Brain microvascular endothelial cell (primary cell): ENCODE results near the gene ABL2.

Experiments used
- DNase-seq: peaks from one replicate; pipeline ENCODE4 v3.0.0-alpha.2; 2020
- H3K27ac ChIP-seq: fragments of 250-450 bp; sonication (Bioruptor Pico); 2 replicates; pipeline ENCODE4 v1.5.1; 2020; ENCODE audit warnings: mild to moderate bottlenecking, moderate library complexity
- H3K27me3 ChIP-seq: fragments of 250-450 bp; sonication (Bioruptor Pico); replicated peaks from 2 replicates; pipeline ENCODE4 v1.5.1; 2020; ENCODE audit warnings: mild to moderate bottlenecking
- H3K36me3 ChIP-seq: fragments of 250-450 bp; sonication (Bioruptor Pico); replicated peaks from 2 replicates; pipeline ENCODE4 v1.5.1; 2020; ENCODE audit warnings: mild to moderate bottlenecking
- H3K4me3 ChIP-seq: 2 replicates; pipeline ENCODE4 v1.5.1; 2011; ENCODE audit warnings: low read depth, mild to moderate bottlenecking, control low read depth, low read length, moderate library complexity
- CTCF ChIP-seq: IDR thresholded peaks from 2 replicates; pipeline ENCODE4 v1.5.1; 2011; ENCODE audit warnings: low read depth, mild to moderate bottlenecking, moderate library complexity, low read length, control low read depth, inconsistent platforms; ENCODE audit errors: missing control alignments
- in situ Hi-C: cut with HindIII; loops from 2 replicates; pipeline ENCODE4 v1.10.0; 2017; ENCODE audit warnings: low sequenced_read_pairs, low pct_ligation_motif_present

Gene ABL2

GRCh38 chr1:179241530-179242097 is 12.1 kb upstream of the ABL2 start:
- no peaks in the 10 kb centered on the region for H3K27me3 ChIP-seq
- no peak for DNase-seq
- TF ChIP-seq CTCF, result no peak
- in situ Hi-C loops, result no loop called here
- no peak overlapping the region for H3K4me3 ChIP-seq
- H3K36me3 ChIP-seq, result no peaks in the 10 kb centered on the region
- no peak overlapping the region for H3K27ac ChIP-seq

DNA sequence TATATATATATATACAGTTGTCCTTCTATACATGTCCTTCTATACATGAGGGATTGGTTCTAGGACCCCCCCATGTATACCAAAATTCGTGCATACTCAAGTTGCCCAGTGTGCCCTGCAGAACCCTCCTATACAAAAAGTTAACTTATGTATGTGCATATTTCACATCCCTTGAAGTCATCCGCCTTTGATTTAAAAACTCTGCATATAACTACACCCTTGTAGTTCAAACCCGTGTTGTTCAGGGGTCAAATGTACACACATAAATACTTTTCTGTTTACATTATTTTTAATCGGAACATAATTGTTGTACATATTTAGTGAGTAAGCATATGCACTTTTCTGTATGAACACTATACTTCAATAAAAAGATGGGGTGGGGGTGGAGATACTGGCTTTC is 7.7 kb upstream of the ABL2 start:
- in situ Hi-C loops, result no loop called here
- no peak for TF ChIP-seq CTCF
- Histone ChIP-seq H3K4me3 (no peak overlapping the region), H3K27me3 (no peaks in the 10 kb centered on the region), H3K36me3 (no peaks in the 10 kb centered on the region), H3K27ac (no peak overlapping the region)
- no peak for DNase-seq

- in situ Hi-C loops, result no loop called here
- no peak for TF ChIP-seq CTCF
- no peak for DNase-seq
- Histone ChIP-seq H3K27ac (no peak overlapping the region), H3K4me3 (no peak overlapping the region), H3K36me3 (no peaks in the 10 kb centered on the region), H3K27me3 (no peaks in the 10 kb centered on the region)
Measured at GRCh38 chr1:179234863-179235262, 5.4 kb upstream of the ABL2 start.

DNA sequence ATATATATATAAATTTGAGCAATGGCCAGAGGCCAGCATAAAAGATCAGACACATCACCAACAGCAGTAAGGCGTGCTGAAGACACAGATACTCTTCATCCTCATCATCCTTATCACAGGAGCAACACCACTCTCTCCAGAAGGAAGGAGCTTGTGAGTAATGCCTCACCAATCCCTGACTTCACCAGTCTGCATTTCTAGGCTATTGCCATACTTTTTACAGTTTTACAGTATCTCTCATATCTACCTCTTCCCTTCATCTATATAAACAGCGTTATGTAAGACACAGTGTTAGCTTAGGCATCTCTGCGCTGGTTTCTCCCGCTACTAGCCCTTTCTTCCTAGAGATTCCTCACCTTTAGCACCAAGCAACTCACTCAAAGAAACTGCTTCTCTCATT is 2.4 kb upstream of the ABL2 start:
- H3K36me3 ChIP-seq, result no peaks in the 10 kb centered on the region
- H3K27me3 ChIP-seq, result no peaks in the 10 kb centered on the region
- in situ Hi-C loops, result no loop called here
- no peak for TF ChIP-seq CTCF
- DNase-seq, result peak; percentile 62
- H3K4me3 ChIP-seq, result no peak overlapping the region
- peak overlapping the region; percentile 3 for H3K27ac ChIP-seq

DNA sequence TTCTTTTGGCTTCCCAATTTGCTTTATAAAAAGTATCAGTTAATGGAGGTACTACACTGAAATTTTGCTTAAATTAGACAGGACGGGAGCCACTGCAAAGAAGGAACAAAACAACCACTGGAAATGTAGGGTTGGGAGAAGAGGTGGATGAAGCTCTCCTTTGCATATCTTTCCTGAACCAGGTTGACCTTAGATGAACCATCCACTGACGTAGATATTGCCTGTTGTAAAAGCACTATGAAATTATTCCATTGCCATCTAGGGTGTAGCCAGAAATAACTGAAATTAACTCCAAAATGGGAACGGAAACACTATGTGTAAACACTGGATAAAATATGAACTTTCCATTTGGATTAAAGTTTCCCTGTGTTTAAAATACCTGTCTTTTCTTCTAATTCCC is 1.2 kb upstream of the ABL2 start:
- Histone ChIP-seq H3K4me3 (no peak overlapping the region), H3K36me3 (no peaks in the 10 kb centered on the region), H3K27ac (peak overlapping the region; percentile 75), H3K27me3 (no peaks in the 10 kb centered on the region)
- no peak for DNase-seq
- in situ Hi-C loops, result no loop called here
- no peak for TF ChIP-seq CTCF

DNA sequence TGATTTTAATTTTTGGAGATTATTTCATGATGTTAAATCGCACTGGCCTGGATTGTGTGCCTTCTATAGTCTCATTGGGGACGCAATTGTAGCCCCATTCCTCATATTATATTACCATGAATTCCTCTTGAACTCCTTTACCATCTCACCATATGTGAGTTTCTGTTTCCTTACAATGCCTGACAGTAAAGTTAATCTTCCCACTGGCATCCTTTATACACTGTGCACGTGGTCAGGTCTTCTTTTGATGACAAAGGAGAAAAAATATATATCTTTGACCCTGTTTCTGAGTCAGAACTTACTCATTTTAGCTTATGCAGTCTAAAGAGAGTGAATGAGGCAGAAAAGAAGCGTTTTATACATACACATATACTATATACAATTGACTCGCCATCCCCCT is 774 bp upstream of the ABL2 start:
- H3K36me3 ChIP-seq, result no peaks in the 10 kb centered on the region
- H3K27ac ChIP-seq, result peak overlapping the region; percentile 75
- H3K27me3 ChIP-seq, result no peaks in the 10 kb centered on the region
- DNase-seq, result peak; percentile 63
- TF ChIP-seq CTCF, result no peak
- H3K4me3 ChIP-seq, result peak overlapping the region; percentile 78
- in situ Hi-C loops, result no loop called here
